GM18520 (cell line): ENCODE measurements around the gene SYAP1.
"Not testable (repeated sequence)": the region's sequence is repeated elsewhere in the genome, so short reads cannot be mapped to it uniquely, and the experiment has no call there.

Source experiments
- ATAC-seq: cut with Tn5 transposase; IDR thresholded peaks from one replicate; pipeline ENCODE4 v1.9.1; 2021; ENCODE audit not compliant: unreplicated experiment

Gene SYAP1, protein sequence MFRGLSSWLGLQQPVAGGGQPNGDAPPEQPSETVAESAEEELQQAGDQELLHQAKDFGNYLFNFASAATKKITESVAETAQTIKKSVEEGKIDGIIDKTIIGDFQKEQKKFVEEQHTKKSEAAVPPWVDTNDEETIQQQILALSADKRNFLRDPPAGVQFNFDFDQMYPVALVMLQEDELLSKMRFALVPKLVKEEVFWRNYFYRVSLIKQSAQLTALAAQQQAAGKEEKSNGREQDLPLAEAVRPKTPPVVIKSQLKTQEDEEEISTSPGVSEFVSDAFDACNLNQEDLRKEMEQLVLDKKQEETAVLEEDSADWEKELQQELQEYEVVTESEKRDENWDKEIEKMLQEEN

DNA sequence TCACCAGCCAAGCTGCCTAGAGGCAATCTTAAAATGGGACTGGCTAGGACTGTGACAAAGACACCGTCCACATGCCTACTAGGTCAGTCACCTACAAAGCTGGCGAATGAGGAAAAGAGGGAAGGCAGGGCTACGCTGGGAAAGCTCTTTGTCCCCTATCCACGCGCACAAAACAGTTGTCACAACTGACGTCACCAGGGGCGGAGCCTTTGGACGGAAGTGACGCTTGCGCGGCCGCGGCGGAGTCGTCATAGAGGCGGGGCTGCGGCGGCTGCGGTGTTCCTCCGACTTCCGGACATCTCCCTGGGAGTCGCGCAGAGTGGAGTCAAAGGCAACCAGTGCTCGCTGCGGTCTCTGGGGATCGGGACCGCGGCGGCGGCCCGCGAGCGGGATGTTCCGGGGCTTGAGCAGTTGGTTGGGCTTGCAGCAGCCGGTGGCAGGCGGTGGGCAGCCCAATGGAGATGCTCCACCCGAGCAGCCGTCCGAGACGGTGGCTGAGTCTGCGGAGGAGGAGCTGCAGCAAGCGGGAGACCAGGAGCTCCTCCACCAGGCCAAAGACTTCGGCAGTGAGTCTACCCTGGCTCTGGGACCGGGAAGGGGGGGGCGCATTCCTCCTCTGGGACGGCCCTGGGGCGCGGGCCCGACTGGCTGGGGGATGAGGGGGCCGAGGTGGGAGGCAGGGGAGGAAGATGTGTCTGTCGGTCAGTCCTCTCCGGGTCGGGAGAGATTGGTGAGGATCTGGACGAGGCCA, at the start of gene SYAP1:
SYAP1 (plus strand) TSS at position 279 of the 751 bp plus-strand sequence; CDS start at position 392, 113 bp downstream.
- ATAC-seq = peak; percentile 97

DNA sequence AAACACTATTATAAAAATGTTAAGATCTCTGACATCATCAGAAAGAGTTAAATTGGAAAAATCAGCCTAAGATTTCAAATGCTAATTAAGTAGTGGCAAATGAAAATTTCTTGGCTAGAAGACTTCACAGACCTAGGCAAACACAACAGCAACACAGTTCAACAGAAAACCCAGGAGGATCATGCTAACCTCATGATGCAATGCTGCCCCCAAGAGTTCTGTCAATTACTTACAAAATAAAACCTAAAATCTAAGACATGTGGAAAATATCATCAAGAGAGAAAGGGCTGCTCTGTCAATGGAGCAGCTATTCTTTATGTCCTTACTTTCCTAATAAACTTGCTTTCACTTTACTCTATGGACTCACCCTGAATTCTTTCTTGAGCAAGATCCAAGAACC, 48.4 kb upstream of the SYAP1 start:
- ATAC-seq = no peak

DNA sequence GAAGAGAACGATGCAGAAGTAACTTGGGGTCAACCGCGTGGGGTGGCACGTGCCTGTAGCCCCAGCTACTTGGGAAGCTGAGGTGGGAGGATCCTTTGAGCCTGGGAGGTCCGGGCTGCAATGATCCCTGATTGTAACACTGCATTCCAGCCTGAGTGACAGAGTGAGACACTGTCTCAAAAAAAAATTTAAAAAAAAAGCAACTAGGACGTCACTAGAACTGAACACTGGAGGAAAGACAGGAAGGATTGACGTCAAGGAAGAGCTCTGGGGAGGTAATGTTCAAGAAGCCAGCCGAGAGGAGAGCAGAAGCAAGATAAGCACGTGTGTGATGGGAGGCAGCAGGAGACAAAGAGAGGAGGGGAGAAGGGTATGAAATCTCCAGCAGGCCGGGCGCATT, 40.7 kb upstream of the SYAP1 start:
- ATAC-seq = no peak

DNA sequence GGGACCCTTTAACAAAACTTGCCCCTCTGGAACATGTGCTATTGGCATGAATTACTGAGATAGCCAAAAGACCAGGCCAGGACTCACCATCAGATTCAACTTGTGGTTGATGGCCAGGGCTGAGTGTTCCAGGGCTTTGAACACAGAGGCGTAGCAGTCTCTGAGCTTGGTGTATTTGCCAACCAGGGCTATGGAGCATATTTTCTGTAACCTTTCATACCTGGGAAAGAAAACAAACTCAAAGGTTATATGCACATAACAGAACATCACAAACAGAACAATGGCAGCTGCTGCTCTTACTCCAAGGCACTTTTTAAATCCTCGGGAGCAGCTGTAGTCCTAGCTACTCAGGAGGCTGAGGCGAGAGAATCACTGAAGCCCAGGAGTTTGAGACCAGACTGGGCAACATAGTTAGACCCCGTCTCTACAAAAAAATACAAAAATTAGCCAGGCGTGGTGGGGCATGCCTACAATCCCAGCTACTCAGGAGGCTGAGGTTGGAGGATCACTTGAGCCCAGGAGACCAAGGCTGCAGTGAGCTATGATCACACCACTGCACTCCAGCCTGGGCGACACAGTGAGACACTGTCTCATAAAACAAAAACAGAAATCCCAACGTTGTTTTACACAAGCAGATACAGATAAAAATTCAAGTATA, 36.3 kb upstream of the SYAP1 start:
- ATAC-seq = no peak

DNA sequence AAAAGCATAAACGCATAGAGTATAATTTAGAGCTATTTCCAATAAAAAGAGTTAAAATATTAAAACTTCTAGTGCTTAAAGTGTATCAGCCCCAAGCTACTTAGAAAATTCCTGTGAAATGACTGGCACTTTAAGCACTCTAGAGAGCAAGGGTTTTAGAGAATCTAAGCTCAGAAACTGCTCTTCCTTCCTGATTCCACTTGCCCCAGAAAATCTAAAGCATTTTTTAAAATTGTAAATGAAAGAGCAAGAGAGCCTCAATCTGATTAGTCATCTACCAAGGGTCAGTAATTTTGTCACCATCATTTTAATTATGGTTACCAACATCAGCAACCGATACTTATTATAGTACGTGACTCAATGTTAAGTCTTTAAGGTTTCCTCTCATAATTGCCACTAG, 31.9 kb upstream of the SYAP1 start:
- ATAC-seq = no peak

DNA sequence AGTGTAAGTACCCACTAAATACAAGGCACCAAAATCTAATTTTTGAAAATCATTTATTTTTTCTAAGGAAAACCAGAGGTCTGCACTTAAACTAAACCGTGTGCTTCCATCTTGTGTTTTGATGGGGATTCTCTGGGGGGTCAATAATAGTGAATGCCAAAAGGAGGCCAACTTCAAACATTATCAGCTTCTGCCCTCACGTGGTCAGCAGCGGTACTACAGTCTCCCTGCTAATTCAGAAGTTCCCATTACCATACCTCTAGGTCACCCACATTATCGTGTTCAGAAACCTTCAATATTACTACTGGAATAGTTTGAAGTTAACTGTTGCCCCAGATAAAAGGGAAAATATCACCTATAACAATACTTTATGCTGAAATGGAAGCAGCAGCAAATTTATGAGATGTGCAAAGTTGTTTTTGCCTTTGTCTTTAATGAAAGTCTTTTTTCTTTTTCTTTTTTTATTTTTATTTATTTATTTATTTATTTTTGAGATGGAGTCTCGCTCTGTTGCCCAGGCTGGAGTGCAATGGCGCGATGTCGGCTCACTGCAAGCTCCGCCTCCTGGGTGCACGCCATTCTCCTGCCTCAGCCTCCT, 24.2 kb upstream of the SYAP1 start:
- ATAC-seq = no peak

DNA sequence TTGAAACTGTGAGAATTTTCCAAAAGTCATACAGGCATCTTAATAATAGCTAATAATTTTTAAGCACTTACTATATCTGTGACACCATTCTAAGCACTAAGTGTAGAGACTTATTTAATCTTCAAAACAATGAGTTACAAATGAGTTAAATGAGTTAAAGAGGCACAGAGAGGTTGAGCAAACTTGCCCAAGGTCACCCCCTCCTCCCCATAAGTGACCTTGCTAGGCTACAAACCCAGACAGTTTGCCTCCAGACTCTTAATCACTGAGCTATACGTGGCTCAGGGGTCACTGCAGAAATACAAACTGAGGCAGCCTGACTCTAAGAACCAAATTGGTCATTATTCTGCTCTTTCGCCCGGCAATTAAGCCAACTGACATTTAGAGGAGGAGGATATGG, 22.5 kb upstream of the SYAP1 start:
- ATAC-seq = no peak

DNA sequence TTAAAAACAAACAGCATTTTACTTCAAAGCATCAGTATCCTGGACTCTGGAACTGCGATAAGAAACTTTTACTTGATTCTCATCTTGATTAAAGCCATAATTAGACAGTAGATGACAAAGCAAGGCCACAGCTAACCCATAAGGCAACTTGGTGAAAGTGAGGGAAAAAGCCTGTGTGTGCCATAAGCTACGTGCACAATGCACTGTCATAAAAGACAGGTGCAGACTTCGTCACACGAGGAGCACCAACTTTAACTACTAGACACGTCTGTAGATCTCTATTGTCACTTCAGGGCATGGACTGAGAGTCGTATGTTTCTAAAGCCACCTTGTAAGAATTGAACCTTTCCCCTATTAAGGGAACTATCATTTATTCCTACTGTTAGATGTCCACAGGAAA, 20.0 kb upstream of the SYAP1 start:
- ATAC-seq = no peak

DNA sequence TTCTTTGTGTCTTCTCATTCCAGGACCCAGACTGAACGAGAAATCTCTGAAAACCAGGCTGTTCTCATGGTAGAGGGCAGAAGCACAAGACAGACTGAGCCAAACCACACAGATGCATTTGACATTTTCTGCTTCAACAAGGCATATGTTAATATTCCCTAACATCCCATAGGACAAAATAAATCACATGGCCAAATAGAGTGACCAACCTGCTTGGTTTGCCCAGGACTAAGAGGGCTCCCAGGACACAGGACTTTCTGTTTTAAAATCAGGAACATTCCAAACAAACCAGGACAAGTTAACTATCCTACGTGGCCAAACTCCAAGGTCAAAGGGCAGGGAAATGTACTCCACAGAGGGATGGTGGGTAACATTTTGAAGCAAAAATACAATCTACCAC, 18.7 kb upstream of the SYAP1 start:
- no peak for ATAC-seq

DNA sequence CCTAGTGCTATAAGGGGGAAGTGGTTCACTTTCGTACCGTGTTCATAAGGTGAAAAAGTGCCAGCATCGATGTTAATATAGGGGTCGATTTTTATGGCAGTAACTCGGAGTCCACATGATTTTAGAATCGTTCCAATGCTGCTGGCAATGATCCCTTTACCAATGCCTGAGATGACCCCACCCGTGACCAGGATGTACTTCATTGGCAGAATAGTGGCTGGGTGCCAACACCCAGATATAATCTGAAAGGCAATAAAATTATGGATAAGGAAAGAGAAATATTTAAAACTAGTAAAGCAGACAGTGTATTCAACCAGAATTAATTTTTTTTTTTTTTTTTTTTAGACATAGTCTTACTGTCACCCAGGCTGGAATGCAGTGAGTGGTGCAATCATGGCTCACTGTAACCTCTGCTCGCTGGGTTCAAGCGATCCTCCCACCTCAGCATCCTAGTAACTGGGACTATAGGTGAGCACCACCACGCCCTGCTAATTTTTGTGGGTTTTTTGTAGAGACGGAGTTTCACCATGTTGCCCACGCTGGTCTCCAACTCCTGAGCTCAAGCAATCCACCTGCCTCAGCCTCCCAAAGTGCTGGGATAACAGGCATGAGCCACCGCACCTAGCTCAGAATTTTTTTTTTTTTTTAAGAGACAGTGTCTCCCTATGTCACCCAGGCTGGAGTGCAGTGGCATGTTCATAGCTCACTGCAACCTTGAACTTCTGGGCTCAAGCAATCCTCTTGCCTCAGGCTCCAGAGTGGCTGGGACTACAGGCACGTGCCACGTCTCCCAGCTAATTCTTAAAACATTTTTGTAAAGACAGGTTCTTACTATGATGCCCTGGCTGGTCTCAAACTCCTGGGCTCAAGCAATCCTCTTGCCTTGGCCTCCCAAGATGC, 16.5 kb upstream of the SYAP1 start:
- no peak for ATAC-seq

DNA sequence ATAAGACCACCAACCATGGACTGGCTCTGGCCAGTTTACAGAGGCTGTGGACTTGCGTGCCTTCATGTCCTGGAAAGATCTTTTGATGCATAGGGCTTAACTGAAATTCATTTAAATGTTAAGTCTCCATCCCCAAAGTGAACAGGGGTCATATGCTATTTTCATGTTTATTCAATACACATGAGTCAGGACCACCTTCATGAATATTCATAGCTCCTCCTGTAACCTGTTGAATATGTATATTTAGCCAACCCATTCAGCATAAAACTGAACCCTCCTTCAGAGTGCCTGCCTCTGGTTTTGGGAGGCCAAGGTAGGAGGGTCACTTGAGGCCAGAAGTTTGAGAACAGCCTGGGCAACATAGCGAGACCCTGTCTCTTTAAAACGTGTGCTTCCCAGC, 14.0 kb upstream of the SYAP1 start:
- ATAC-seq = no peak

DNA sequence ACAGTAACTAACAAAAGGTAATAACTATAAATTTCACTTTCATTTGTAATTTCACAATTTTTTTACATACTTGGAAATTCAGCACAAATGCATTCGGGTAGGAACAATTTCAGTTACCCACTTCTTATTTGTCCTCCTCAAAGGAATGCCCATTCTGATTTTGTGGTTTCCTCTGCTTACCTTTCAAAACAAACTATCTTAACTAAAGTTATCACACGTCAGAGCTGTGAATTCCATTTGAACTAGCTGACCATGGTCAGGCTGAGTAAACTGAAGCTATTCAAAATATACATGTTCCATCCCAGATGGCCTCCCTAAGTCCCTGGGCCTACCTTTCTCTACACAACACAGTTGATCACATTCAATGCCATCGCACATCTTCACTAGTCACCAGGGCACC, 11.4 kb upstream of the SYAP1 start:
- ATAC-seq = no peak

DNA sequence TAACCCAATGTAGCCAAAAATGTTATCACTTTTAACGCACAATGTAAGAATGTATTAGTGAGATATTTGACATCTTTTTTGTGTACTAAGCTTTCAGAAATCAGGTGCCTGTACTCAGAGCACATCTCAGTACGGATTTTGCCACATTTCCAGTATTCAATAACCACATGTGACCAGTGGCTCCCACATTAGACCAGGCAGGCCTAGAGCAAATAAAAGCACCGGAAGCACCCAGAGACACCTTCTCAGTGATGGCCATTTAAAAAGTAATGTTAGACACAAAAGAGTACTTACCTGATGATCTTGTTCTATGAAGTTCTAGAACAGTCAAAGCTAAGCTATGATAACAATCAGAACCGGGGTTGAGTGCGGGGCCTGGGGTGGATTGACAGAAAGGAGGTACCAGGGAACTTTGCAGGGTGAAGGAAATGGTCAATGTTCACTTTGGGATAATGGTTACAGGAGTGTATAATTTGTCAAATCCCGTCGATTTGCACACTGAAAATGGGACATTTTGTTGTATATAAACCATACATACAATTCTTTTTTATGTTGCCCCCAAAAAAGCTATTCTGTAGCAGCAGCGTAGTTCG, 8.1 kb upstream of the SYAP1 start:
- ATAC-seq = no peak

DNA sequence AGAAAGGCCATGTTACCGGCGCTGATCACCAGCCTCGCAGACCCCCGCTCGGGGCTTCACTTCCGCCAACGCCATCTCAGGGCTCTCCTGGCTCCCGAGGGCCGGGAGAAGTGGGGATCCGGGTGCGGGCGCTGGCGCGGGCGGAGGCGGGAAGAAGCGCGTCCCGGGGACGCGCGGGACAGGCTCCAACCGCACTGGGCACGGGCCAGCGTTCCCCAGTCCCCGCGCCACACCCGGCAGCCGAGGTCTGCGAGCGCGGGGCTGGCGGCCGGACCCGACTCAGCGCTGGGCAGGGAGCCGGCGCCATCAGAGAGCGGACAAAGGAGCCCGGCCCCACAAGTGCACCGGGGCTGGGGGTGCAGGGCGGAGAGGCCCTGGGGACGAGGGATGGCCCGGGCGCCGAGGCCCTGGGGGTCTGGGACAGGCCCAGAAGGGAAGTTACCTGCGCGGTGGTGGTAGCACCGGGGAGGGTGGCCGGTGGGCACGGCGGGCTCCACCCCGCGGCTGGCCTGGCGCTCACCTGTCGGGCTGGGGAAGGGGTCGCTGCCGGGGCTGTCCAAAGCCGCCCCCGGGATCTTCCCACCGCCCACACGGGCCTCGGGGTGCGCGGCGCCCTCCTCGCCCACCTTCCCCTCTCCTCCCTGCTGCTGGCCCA, 7.4 kb upstream of the SYAP1 start:
- ATAC-seq = peak; percentile 23

DNA sequence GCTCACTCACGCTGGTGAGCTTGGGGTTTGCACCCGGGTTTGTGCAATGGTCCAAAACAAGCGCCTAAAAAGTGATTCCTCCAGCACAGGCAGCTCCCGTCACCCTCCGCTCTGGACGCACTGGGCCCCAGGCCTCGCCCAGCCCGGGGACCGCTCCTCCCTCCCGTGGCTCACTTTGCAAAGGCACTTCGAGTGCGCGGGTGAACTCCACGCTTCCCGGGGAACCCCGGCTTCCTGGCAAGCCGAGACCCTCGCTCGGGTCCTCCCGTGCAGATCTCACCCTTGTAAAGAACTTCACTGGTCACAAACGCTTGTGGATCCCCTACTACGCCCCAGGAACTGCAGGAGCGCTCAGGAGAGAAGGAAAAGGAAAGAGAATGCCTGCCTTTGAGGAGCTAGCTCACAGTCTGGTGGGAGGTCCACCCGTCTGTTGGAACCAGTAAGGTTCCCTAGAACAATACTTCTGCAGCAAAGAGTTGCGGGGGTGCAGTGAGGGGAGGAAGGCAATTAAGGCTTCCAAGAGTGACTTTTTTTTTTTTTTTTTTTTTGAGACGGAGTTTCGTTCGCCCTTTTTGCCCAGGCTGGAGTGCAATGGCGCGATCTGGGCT, 6.8 kb upstream of the SYAP1 start, which contains the start of gene CTPS2:
CTPS2 (minus strand) TSS at position 122 of the 608 bp plus-strand sequence. CDS start 9,767 bp downstream, outside the sequence.
- ATAC-seq = peak; percentile 58

DNA sequence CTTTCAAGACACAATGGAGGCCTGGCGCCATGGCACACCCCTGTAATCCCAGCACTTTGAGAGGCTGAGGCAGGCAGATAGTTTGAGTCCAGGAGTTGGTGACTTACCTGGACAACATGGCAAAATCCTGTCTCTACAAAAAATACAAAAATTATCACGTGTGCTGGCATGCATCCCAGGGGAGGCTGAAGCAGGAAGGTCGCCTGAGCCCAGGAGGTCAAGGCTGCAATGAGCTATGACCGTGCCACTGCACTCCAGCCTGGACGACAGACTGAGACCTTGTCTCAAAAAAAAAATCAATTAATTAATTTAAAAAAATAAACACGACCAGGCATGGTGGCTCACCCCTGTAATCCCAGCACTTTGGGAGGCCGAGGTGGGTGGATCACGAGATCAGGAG, 4.9 kb upstream of the SYAP1 start:
- ATAC-seq = no peak

DNA sequence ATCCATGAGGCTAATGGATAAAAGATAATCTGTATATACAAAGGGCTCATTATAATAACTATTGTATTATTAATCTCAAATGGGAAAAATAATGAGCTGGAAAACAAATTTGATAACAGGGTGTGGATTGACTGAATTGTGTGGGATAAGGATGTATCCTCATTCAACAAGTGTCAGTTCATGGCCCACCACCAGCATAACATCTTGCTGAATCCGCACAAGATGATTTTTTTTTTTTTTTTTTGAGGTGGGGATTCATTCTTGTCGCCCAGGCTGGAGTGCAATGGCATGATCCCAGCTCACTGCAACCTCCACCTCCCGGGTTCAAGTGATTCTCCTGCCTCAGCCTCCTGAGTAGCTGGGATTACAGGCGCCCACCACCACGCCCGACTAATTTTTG, 3.8 kb upstream of the SYAP1 start:
- ATAC-seq = not testable (repeated sequence)

DNA sequence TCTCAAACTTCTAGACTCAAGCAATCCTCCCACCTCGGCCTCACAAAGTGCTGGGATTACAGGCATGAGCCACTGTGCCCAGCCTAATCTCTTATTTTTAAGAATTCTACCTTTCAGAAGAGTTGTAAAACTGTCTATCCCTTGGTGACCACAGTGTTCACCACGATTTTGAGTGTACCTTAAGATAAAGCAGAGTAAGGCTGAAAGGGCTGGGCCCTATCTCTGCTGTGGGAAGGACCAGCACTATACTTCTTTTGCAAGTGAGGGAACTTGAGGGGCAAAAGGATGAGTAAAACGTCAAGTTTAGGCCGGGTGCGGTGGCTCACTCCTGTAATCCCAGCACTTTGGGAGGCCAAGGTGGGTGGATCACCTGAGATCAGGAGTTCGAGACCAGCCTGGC, 3.0 kb upstream of the SYAP1 start:
- not testable (repeated sequence) for ATAC-seq

DNA sequence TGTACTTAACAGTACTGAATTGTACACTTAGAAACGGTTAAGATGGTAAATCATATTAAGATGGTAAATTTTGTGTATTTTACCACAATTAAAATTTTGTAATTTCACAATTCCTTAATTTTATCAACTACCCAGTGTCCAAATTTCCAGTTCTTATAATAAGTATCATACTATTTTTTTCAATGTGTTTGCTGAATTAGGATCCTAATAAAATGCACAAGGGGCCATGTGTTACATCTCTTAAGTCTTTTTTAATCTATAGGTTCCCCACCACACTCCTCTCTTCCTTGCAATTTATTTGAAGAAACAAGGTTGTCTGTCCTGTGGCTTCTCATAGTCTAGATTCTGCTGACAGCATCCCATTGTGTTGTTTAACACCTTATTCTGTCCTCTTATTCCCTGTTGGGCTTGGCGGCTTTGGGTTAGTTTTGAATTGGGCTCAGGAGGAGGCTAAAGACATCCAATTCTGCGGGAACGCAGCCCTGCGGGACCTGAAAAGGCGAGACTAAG, 533 bp upstream of the SYAP1 start:
- ATAC-seq = no peak
